Measurements from ENCODE around the gene CCDC157.

Gene CCDC157

GRCh38 chr22:30326255-30326705, 30.5 kb upstream of the CCDC157 start:
- 3% methylated on average over 24 of the region's 34 CpGs for WGBS
- DNase-seq = peak; percentile 47

GRCh38 chr22:30326706-30327362, 30.0 kb upstream of the CCDC157 start, which contains the start of gene TBC1D10A:
Gene TBC1D10A (minus strand): TSS chr22:30326941. CDS start chr22:30326881, 60 bp downstream.
- H4K91ac ChIP-seq (ENCODE audit: low read length) = peak within 1 kb of the TSS; percentile 76
- peak within 1 kb of the TSS in 1 of 2 experiments; percentile 77 for H2BK12ac ChIP-seq (ENCODE audit: low read length in 2 of 2)
- under 1% methylated on average over 40 of the region's 69 CpGs for WGBS

More at GRCh38 chr22:30326255-30326705, 30.5 kb upstream of the CCDC157 start:
- peak overlapping the region; percentile 79 to 98 for H3K18ac ChIP-seq (ENCODE audit: low read depth in 1 of 2, low read length in 2 of 2)
- H2AK5ac ChIP-seq (ENCODE audit: low read length, severe bottlenecking) = no peak overlapping the region
- H3K79me1 ChIP-seq (replicated peaks; ENCODE audit: low read length, poor library complexity, severe bottlenecking) = peaks cover 4% of the 10 kb centered on the region
- H2BK5ac ChIP-seq (ENCODE audit: low read depth, low read length, poor library complexity, severe bottlenecking) = peak overlapping the region; percentile 93
- H3K4me2 ChIP-seq (ENCODE audit: low read length, poor library complexity, severe bottlenecking) = peak overlapping the region; percentile 72
- H3K9ac ChIP-seq (ENCODE audit: low read length) = peak overlapping the region; percentile 90
- H3K27me3 ChIP-seq (ENCODE audit: control insufficient read depth in 1 of 2, insufficient read depth in 1 of 2, low read length in 2 of 2) = no peaks in the 10 kb centered on the region
- peak overlapping the region in 1 of 2 experiments; percentile 77 for H2BK12ac ChIP-seq (ENCODE audit: low read length in 2 of 2)
- H3K36me3 ChIP-seq (ENCODE audit: control insufficient read depth in 1 of 2, insufficient read depth in 2 of 2, low read depth in 1 of 2, low read length in 2 of 2) = peaks cover 14 to 23% of the 10 kb centered on the region in 2 experiments
- H3K27ac ChIP-seq (ENCODE audit: low read length, poor library complexity, severe bottlenecking) = peak overlapping the region; percentile 45
- H3K4me1 ChIP-seq (ENCODE audit: control insufficient read depth, insufficient read depth, low read depth, low read length) = peaks cover 27% of the 10 kb centered on the region
- H3K23ac ChIP-seq (ENCODE audit: low read length in 2 of 2) = no peak overlapping the region
- no peaks in the 10 kb centered on the region for H3K9me3 ChIP-seq (ENCODE audit: control insufficient read depth, low read length)
- H4K8ac ChIP-seq (ENCODE audit: low read length) = no peak overlapping the region
- peak overlapping the region in 1 of 2 experiments; percentile 97 for H3K14ac ChIP-seq (ENCODE audit: low read length in 2 of 2)
- peak overlapping the region; percentile 83 for H2BK15ac ChIP-seq (ENCODE audit: low read depth, poor library complexity, severe bottlenecking)
- H3K4me3 ChIP-seq (ENCODE audit: insufficient read depth in 1 of 2, low read depth in 1 of 2, low read length in 2 of 2) = peak overlapping the region; percentile 82 to 98
- H2AFZ ChIP-seq (ENCODE audit: low read depth, low read length) = no peak overlapping the region
- peak overlapping the region; percentile 42 to 56 for H3K4ac ChIP-seq (ENCODE audit: low read depth in 1 of 2, low read length in 2 of 2)
- H2BK120ac ChIP-seq (ENCODE audit: low read depth, low read length) = peak overlapping the region; percentile 80
- H4K91ac ChIP-seq (ENCODE audit: low read length) = peak overlapping the region; percentile 76

GRCh38 chr22:30327864-30328345, 28.9 kb upstream of the CCDC157 start:
- no peak overlapping the region for H3K4ac ChIP-seq (ENCODE audit: low read depth in 1 of 2, low read length in 2 of 2)
- H2AK5ac ChIP-seq (ENCODE audit: low read length, severe bottlenecking) = no peak overlapping the region
- H2AFZ ChIP-seq (ENCODE audit: low read depth, low read length) = no peak overlapping the region
- no peak overlapping the region for H4K91ac ChIP-seq (ENCODE audit: low read length)
- H3K4me3 ChIP-seq (ENCODE audit: insufficient read depth in 1 of 2, low read depth in 1 of 2, low read length in 2 of 2) = no peak overlapping the region
- H3K14ac ChIP-seq (ENCODE audit: low read length in 2 of 2) = no peak overlapping the region
- no peak overlapping the region for H2BK15ac ChIP-seq (ENCODE audit: low read depth, poor library complexity, severe bottlenecking)
- H3K27ac ChIP-seq (ENCODE audit: low read length, poor library complexity, severe bottlenecking) = peak overlapping the region; percentile 53
- no peak overlapping the region for H3K23ac ChIP-seq (ENCODE audit: low read length in 2 of 2)
- no peaks in the 10 kb centered on the region for H3K9me3 ChIP-seq (ENCODE audit: control insufficient read depth, low read length)
- no peak overlapping the region for H2BK5ac ChIP-seq (ENCODE audit: low read depth, low read length, poor library complexity, severe bottlenecking)
- H4K8ac ChIP-seq (ENCODE audit: low read length) = no peak overlapping the region
- peak; percentile 22 for DNase-seq
- peaks cover 7% of the 10 kb centered on the region for H3K79me1 ChIP-seq (replicated peaks; ENCODE audit: low read length, poor library complexity, severe bottlenecking)
- no peak overlapping the region for H2BK12ac ChIP-seq (ENCODE audit: low read length in 2 of 2)
- no peak overlapping the region for H2BK120ac ChIP-seq (ENCODE audit: low read depth, low read length)
- peaks cover 20 to 33% of the 10 kb centered on the region in 2 experiments for H3K36me3 ChIP-seq (ENCODE audit: control insufficient read depth in 1 of 2, insufficient read depth in 2 of 2, low read depth in 1 of 2, low read length in 2 of 2)
- no peak overlapping the region for H3K9ac ChIP-seq (ENCODE audit: low read length)
- WGBS = 72% methylated on average over 4 of the region's 5 CpGs
- no peak overlapping the region for H3K18ac ChIP-seq (ENCODE audit: low read depth in 1 of 2, low read length in 2 of 2)
- peaks cover 25% of the 10 kb centered on the region for H3K4me1 ChIP-seq (ENCODE audit: control insufficient read depth, insufficient read depth, low read depth, low read length)
- no peaks in the 10 kb centered on the region for H3K27me3 ChIP-seq (ENCODE audit: control insufficient read depth in 1 of 2, insufficient read depth in 1 of 2, low read length in 2 of 2)
- H3K4me2 ChIP-seq (ENCODE audit: low read length, poor library complexity, severe bottlenecking) = no peak overlapping the region

More at GRCh38 chr22:30326706-30327362, 30.0 kb upstream of the CCDC157 start, which contains the start of gene TBC1D10A:
- H3K36me3 ChIP-seq (ENCODE audit: control insufficient read depth in 1 of 2, insufficient read depth in 2 of 2, low read depth in 1 of 2, low read length in 2 of 2) = peaks cover 12 to 24% of the 10 kb centered on the region in 2 experiments
- H3K4me2 ChIP-seq (ENCODE audit: low read length, poor library complexity, severe bottlenecking) = peak within 1 kb of the TSS; percentile 90
- peak within 1 kb of the TSS; percentile 79 to 98 for H3K18ac ChIP-seq (ENCODE audit: low read depth in 1 of 2, low read length in 2 of 2)
- H3K4me1 ChIP-seq (ENCODE audit: control insufficient read depth, insufficient read depth, low read depth, low read length) = peaks cover 25% of the 10 kb centered on the region
- H3K4me3 ChIP-seq (ENCODE audit: insufficient read depth in 1 of 2, low read depth in 1 of 2, low read length in 2 of 2) = peak within 1 kb of the TSS; percentile 82 to 98
- H3K27me3 ChIP-seq (ENCODE audit: control insufficient read depth in 1 of 2, insufficient read depth in 1 of 2, low read length in 2 of 2) = no peaks in the 10 kb centered on the region
- no peak within 1 kb of the TSS for H3K23ac ChIP-seq (ENCODE audit: low read length in 2 of 2)
- H2BK5ac ChIP-seq (ENCODE audit: low read depth, low read length, poor library complexity, severe bottlenecking) = peak within 1 kb of the TSS; percentile 93
- H3K14ac ChIP-seq (ENCODE audit: low read length in 2 of 2) = peak within 1 kb of the TSS in 1 of 2 experiments; percentile 97
- H3K79me1 ChIP-seq (replicated peaks; ENCODE audit: low read length, poor library complexity, severe bottlenecking) = peaks cover 4% of the 10 kb centered on the region
- H4K8ac ChIP-seq (ENCODE audit: low read length) = peak within 1 kb of the TSS; percentile 52
- H3K9ac ChIP-seq (ENCODE audit: low read length) = peak within 1 kb of the TSS; percentile 90
- H3K27ac ChIP-seq (ENCODE audit: low read length, poor library complexity, severe bottlenecking) = peak within 1 kb of the TSS; percentile 53
- H2AK5ac ChIP-seq (ENCODE audit: low read length, severe bottlenecking) = peak within 1 kb of the TSS; percentile 17
- H2AFZ ChIP-seq (ENCODE audit: low read depth, low read length) = peak within 1 kb of the TSS; percentile 97
- peak within 1 kb of the TSS; percentile 80 for H2BK120ac ChIP-seq (ENCODE audit: low read depth, low read length)
- peak within 1 kb of the TSS; percentile 83 for H2BK15ac ChIP-seq (ENCODE audit: low read depth, poor library complexity, severe bottlenecking)
- H3K9me3 ChIP-seq (ENCODE audit: control insufficient read depth, low read length) = no peaks in the 10 kb centered on the region
- peak within 1 kb of the TSS; percentile 73 to 75 for H3K4ac ChIP-seq (ENCODE audit: low read depth in 1 of 2, low read length in 2 of 2)
- peak; percentile 86 for DNase-seq

- peak; percentile 26 for DNase-seq
- no peaks in the 10 kb centered on the region for H3K27me3 ChIP-seq (ENCODE audit: control insufficient read depth in 1 of 2, insufficient read depth in 1 of 2, low read length in 2 of 2)
- H4K91ac ChIP-seq (ENCODE audit: low read length) = no peak overlapping the region
- no peak overlapping the region for H3K4me2 ChIP-seq (ENCODE audit: low read length, poor library complexity, severe bottlenecking)
- no peaks in the 10 kb centered on the region for H3K9me3 ChIP-seq (ENCODE audit: control insufficient read depth, low read length)
- peak overlapping the region; percentile 31 for H2BK15ac ChIP-seq (ENCODE audit: low read depth, poor library complexity, severe bottlenecking)
- no peak overlapping the region for H2BK5ac ChIP-seq (ENCODE audit: low read depth, low read length, poor library complexity, severe bottlenecking)
- peak overlapping the region; percentile 14 for H2AFZ ChIP-seq (ENCODE audit: low read depth, low read length)
- H3K4me3 ChIP-seq (ENCODE audit: insufficient read depth in 1 of 2, low read depth in 1 of 2, low read length in 2 of 2) = no peak overlapping the region
- no peak overlapping the region for H3K14ac ChIP-seq (ENCODE audit: low read length in 2 of 2)
- H3K27ac ChIP-seq (ENCODE audit: low read length, poor library complexity, severe bottlenecking) = peak overlapping the region; percentile 53
- H4K8ac ChIP-seq (ENCODE audit: low read length) = no peak overlapping the region
- no peak overlapping the region for H2BK120ac ChIP-seq (ENCODE audit: low read depth, low read length)
- 77% methylated on average over 2 of the region's 3 CpGs for WGBS
- H3K36me3 ChIP-seq (ENCODE audit: control insufficient read depth in 1 of 2, insufficient read depth in 2 of 2, low read depth in 1 of 2, low read length in 2 of 2) = peaks cover 25 to 36% of the 10 kb centered on the region in 2 experiments
- H3K79me1 ChIP-seq (replicated peaks; ENCODE audit: low read length, poor library complexity, severe bottlenecking) = peaks cover 7% of the 10 kb centered on the region
- peaks cover 25% of the 10 kb centered on the region for H3K4me1 ChIP-seq (ENCODE audit: control insufficient read depth, insufficient read depth, low read depth, low read length)
- no peak overlapping the region for H3K4ac ChIP-seq (ENCODE audit: low read depth in 1 of 2, low read length in 2 of 2)
- H2AK5ac ChIP-seq (ENCODE audit: low read length, severe bottlenecking) = peak overlapping the region; percentile 53
- H3K9ac ChIP-seq (ENCODE audit: low read length) = no peak overlapping the region
- H3K23ac ChIP-seq (ENCODE audit: low read length in 2 of 2) = no peak overlapping the region
- no peak overlapping the region for H2BK12ac ChIP-seq (ENCODE audit: low read length in 2 of 2)
- H3K18ac ChIP-seq (ENCODE audit: low read depth in 1 of 2, low read length in 2 of 2) = no peak overlapping the region
These were observed 28.2 kb upstream of the CCDC157 start for GRCh38 chr22:30328466-30329049.
